ENCODE data around the gene MAGED4B.
"Not testable (repeated sequence)": the region's sequence is repeated elsewhere in the genome, so short reads cannot be mapped to it uniquely, and the experiment has no call there.

The MAGED4B gene

GRCh38 chrX:52068666-52069640 is at the start of gene MAGED4B:
Gene MAGED4B (minus strand): TSS chrX:52069183. CDS start chrX:52068172, 1,011 bp downstream.
- not testable (repeated sequence) for DNase-seq

- DNase-seq, result no peak
Observed at GRCh38 chrX:52118262-52118661, 49.3 kb upstream of the MAGED4B start.

DNA sequence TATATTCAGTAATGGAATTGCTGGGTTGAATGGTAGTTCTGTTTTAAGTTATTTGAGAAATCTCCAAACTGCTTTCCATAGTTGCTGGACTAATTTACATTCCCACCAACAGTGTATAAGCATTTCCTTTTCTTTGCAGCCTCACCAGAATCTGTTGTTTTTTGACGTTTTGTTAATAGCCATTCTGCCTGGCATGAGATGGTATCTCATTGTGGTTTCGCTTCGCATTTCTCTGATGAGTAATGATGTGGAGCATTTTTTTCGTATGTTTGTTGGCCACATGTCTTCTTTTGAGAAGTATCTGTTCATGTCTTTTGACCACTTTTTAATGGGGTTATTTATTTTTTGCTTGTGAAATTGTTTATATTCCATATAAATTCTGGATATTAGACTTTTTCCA is 13.6 kb upstream of the MAGED4B start:
- no peak for DNase-seq

DNA sequence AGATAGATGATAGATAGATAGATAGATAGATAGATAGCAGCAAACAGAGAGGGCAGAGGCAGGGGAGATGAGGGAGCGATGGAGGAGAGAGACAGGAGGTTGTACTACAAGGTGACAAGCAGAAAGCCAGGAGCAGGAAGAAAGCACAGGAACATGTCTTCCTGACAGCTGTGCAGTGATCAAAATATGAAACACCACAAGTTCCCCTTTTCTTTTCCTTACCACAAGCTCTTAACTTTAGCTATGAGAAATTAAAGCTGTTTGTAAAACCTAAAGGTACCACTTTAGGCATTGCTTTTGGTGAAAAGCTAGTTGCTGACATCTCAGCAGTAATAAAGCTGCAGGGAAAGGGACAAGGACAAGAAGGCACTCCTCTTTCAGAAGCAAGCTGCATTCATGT is 9.1 kb upstream of the MAGED4B start:
- no peak for DNase-seq

- DNase-seq, result not testable (repeated sequence)
Observed at GRCh38 chrX:52042288-52042687, 26.7 kb downstream of the MAGED4B start.

GRCh38 chrX:52034211-52034610 is 34.8 kb downstream of the MAGED4B start:
- no peak for DNase-seq

GRCh38 chrX:52031371-52031770 is 37.6 kb downstream of the MAGED4B start:
- no peak for DNase-seq

DNA sequence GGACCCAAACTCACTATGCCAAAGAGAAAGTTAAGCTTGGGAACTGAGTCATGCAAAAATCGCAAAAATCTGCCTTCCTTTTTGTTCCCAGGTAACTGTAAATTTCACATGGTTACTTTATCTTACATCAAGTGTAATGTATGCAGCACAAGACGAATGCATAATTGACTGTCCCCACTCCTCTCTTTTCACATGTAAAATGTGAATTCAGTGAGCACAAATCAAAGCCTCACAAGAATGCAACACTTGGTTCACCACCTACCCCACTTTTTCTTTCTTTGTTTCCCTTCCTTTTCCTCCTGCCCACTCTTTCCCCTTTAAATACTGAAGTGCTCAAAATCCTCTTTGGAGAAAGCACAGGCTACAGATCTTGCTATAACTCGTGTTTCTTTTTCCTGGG is 53.2 kb downstream of the MAGED4B start:
- DNase-seq, result no peak

All from NCI-H1930 (cell line).